ENCODE measurements around the gene KCNMA1. TPM values are rescaled to one million over a fixed set of nuclear protein-coding genes. Genes with fewer than 3 reads are reported as not detected.

Gene KCNMA1
- total RNA-seq, 2 experiments from 2014 or later: not detected

DNA sequence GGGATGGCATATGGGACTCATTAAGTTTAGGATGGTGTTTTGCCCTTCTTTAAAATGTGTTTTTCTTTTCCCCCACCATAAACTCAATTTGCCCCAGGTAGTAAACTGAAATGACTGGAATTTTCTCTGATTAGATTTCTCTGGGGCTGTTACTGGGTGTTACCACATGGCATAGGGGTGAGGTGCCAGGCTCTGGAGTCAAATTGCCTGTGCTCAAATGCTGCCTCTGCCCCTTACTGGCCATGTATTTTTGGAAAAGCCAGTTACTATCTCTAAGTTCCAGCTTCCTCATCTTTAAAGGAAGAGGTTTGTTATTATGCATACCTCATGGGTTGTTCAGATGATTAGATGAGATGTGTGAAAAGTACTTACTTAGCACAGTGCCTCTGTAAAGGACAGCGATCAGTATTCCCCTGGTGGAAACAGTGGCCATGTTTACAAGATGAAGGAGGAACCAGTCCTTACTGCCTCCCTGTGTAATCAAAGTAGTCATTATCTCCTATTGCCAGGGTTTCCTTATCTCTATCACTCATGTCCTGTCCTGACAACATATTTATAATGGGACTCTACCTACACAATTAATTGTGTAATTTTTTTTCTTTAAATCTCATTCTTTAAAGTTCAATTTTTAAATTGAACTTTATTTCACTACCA is 352.0 kb downstream of the KCNMA1 start:
- Mint-ChIP-seq H3K36me3 (no peaks in the 10 kb centered on the region), H3K27ac (no peak overlapping the region), H3K4me1 (ENCODE audit: low read depth) (no peaks in the 10 kb centered on the region), H3K4me3 (no peak overlapping the region), H3K27me3 (peaks cover 2% of the 10 kb centered on the region), H3K9me3 (no peaks in the 10 kb centered on the region)
- no peak for DNase-seq
- POLR2A ChIA-PET: no interaction called here
- intact Hi-C loops (cut with micrococcal nuclease): no loop called here
- CTCF ChIA-PET: no interaction called here

DNA sequence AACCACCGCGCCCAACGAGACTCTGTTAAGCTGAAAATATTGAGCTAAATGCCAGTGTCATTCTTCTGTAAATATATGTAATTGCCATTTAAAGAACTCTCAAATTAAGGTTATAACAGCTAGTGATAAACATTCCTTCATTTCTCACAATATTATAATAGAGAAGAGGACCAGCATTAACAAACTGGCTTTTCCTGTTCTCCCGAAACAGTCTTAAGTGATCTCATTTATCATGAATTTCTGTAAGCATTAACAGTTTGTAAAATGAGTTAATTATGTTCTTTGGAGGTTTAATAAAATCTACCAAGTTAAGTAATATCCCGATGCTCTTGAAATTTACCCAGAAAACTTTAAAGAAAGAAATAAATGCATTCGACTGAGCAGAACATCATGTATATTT is 352.8 kb downstream of the KCNMA1 start:
- Mint-ChIP-seq H3K4me3 (no peak overlapping the region), H3K27me3 (peaks cover 4% of the 10 kb centered on the region), H3K27ac (no peak overlapping the region), H3K36me3 (no peaks in the 10 kb centered on the region), H3K9me3 (peaks cover 2% of the 10 kb centered on the region), H3K4me1 (ENCODE audit: low read depth) (no peaks in the 10 kb centered on the region)
- no peak for DNase-seq
- ChIA-PET POLR2A (no interaction called here), CTCF (no interaction called here)
- intact Hi-C loops (cut with micrococcal nuclease): no loop called here

GRCh38 chr10:77283326-77283725 is 354.3 kb downstream of the KCNMA1 start:
- CTCF ChIA-PET: no interaction called here
- no peak for DNase-seq
- peaks cover 3% of the 10 kb centered on the region for H3K9me3 Mint-ChIP-seq
- H3K27ac Mint-ChIP-seq: no peak overlapping the region
- intact Hi-C loops (cut with micrococcal nuclease): no loop called here
- no peaks in the 10 kb centered on the region for H3K36me3 Mint-ChIP-seq
- POLR2A ChIA-PET: no interaction called here
- H3K4me1 Mint-ChIP-seq (ENCODE audit: low read depth): no peaks in the 10 kb centered on the region
- no peak overlapping the region for H3K4me3 Mint-ChIP-seq
- peaks cover 2% of the 10 kb centered on the region for H3K27me3 Mint-ChIP-seq

DNA sequence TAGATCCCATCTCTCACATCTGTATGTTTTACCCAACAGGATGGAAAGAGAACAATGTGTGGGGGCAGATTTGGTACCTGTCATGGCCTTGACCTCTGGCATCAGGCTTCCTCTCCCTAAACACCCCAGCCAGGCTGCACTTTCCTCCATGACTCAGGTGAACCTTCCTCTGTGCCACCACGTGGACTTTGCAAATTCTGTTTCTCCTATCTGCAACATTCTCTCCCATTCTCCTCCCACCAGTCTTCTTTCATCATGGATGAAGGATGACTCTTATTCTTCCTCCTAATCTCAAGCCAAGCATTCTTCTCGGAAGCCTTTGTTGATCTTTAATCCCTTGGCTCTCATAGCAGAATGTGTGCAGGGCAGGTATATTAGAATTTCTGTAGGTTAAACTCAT is 355.4 kb downstream of the KCNMA1 start:
- Mint-ChIP-seq H3K27ac (no peak overlapping the region), H3K4me1 (ENCODE audit: low read depth) (no peaks in the 10 kb centered on the region), H3K9me3 (peaks cover 3% of the 10 kb centered on the region), H3K4me3 (no peak overlapping the region), H3K36me3 (no peaks in the 10 kb centered on the region), H3K27me3 (peaks cover 2% of the 10 kb centered on the region)
- ChIA-PET POLR2A (no interaction called here), CTCF (no interaction called here)
- no peak for DNase-seq
- intact Hi-C loops (cut with micrococcal nuclease): no loop called here

GRCh38 chr10:77281719-77282118 is 355.9 kb downstream of the KCNMA1 start:
- Mint-ChIP-seq H3K36me3 (no peaks in the 10 kb centered on the region), H3K4me1 (ENCODE audit: low read depth) (no peaks in the 10 kb centered on the region), H3K9me3 (peaks cover 3% of the 10 kb centered on the region), H3K4me3 (no peak overlapping the region), H3K27ac (no peak overlapping the region), H3K27me3 (peaks cover 2% of the 10 kb centered on the region)
- ChIA-PET POLR2A (no interaction called here), CTCF (no interaction called here)
- intact Hi-C loops (cut with micrococcal nuclease): no loop called here
- no peak for DNase-seq

DNA sequence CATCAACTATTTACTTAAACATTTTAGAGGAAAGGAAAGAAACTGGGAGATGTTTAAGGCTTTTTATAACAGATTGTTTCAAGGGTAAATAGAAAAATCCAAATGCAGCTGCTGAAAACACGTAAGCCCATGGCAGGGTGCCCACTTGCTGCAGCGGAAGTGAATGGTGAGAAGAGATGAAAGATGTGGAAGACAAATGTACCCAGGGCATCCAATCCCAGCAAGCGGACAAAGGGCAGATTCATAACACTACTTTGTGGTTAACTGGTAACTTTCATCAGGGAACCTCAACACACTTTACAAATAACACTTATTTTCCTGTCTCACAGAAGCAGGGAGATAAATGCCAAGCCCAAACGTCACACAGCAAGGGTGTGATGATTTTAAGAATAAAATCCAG is 358.4 kb downstream of the KCNMA1 start:
- DNase-seq: no peak
- H3K4me1 Mint-ChIP-seq (ENCODE audit: low read depth): no peaks in the 10 kb centered on the region
- peaks cover 2% of the 10 kb centered on the region for H3K27me3 Mint-ChIP-seq
- no peak overlapping the region for H3K4me3 Mint-ChIP-seq
- intact Hi-C loops (cut with micrococcal nuclease): no loop called here
- peaks cover 3% of the 10 kb centered on the region for H3K9me3 Mint-ChIP-seq
- ChIA-PET CTCF (no interaction called here), POLR2A (no interaction called here)
- no peaks in the 10 kb centered on the region for H3K36me3 Mint-ChIP-seq
- H3K27ac Mint-ChIP-seq: no peak overlapping the region

GRCh38 chr10:77274046-77274795 is 363.4 kb downstream of the KCNMA1 start:
- H3K27me3 Mint-ChIP-seq: no peaks in the 10 kb centered on the region
- no peaks in the 10 kb centered on the region for H3K9me3 Mint-ChIP-seq
- ChIA-PET CTCF (no interaction called here), POLR2A (no interaction called here)
- H3K36me3 Mint-ChIP-seq: no peaks in the 10 kb centered on the region
- intact Hi-C loops (cut with micrococcal nuclease): no loop called here
- no peak overlapping the region for H3K4me3 Mint-ChIP-seq
- no peak for DNase-seq
- H3K4me1 Mint-ChIP-seq (ENCODE audit: low read depth): no peaks in the 10 kb centered on the region
- H3K27ac Mint-ChIP-seq: no peak overlapping the region

DNA sequence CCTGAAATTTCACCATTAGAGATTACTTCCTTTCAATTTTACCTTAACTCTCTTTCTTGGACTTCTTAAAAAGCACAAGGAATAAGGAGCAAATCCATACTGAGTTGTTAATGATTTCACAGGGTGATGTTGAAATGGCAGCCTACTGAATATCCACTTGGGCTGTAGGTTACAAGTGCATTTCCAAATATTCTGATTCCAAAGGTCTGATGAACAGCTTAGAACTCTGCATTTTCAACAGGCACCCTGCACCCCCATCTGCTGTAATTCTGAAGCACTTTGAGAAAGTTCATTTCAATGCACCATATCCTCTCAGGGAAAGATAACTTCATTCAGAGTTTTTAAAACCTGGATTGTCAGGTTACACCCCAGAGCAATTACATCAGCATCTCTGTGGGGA is 368.4 kb downstream of the KCNMA1 start:
- POLR2A ChIA-PET: no interaction called here
- no peaks in the 10 kb centered on the region for H3K4me1 Mint-ChIP-seq (ENCODE audit: low read depth)
- intact Hi-C loops (cut with micrococcal nuclease): no loop called here
- no peak overlapping the region for H3K27ac Mint-ChIP-seq
- H3K36me3 Mint-ChIP-seq: no peaks in the 10 kb centered on the region
- no peak for DNase-seq
- no peak overlapping the region for H3K4me3 Mint-ChIP-seq
- peaks cover 2% of the 10 kb centered on the region for H3K27me3 Mint-ChIP-seq
- H3K9me3 Mint-ChIP-seq: no peaks in the 10 kb centered on the region
- CTCF ChIA-PET: no interaction called here

GRCh38 chr10:77268721-77269120 is 368.9 kb downstream of the KCNMA1 start:
- no peaks in the 10 kb centered on the region for H3K9me3 Mint-ChIP-seq
- POLR2A ChIA-PET: no interaction called here
- DNase-seq: no peak
- H3K4me3 Mint-ChIP-seq: no peak overlapping the region
- CTCF ChIA-PET: no interaction called here
- intact Hi-C loops (cut with micrococcal nuclease): no loop called here
- peaks cover 2% of the 10 kb centered on the region for H3K27me3 Mint-ChIP-seq
- no peaks in the 10 kb centered on the region for H3K36me3 Mint-ChIP-seq
- H3K4me1 Mint-ChIP-seq (ENCODE audit: low read depth): no peaks in the 10 kb centered on the region
- H3K27ac Mint-ChIP-seq: no peak overlapping the region

DNA sequence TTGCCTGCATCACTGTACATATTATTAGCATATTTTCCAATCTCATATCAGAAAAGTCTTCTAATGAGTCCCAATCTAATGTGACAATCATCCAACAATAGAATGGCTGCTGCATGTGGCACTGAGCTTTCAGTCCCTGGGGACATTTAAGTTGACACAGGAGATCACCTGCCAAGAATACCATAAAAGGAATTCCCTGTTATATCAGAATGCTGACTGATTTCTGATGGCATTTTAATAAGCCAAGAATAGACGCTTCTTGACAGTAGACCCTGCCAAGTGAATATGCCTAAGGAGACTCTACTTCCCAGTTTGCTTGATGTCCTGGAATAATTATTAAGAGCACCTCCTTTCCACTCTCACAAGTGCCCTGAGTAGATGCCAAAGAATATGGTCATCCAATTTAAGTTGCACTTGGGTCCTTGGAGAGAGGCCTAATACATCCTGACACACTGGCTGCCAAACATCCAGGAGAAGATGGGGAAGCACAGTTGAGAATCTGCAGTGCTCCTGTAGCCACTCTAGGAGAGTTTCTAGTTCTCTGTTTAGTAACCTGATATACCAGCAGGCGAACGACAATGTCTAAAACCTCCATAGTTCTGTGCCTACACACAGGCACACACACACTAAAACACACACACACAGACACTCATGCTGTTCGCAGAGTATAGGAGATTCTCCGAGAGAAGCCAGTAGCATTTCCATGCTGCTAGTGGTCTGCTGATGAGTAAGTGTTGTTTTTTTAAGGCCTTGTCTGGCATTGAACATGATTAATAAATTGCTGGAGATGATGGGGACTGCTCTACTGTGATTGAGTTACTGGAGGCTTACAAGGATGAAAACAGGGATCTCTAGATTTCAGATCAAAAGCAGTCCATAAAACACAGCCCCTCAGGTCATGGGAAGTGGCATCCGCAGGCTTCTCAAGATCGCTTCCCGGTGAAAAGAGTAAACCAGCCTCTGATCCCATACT is 369.6 kb downstream of the KCNMA1 start:
- no peak overlapping the region for H3K4me3 Mint-ChIP-seq
- peaks cover 2% of the 10 kb centered on the region for H3K27me3 Mint-ChIP-seq
- no peaks in the 10 kb centered on the region for H3K4me1 Mint-ChIP-seq (ENCODE audit: low read depth)
- ChIA-PET CTCF (no interaction called here), POLR2A (no interaction called here)
- H3K36me3 Mint-ChIP-seq: no peaks in the 10 kb centered on the region
- H3K9me3 Mint-ChIP-seq: no peaks in the 10 kb centered on the region
- intact Hi-C loops (cut with micrococcal nuclease): no loop called here
- no peak for DNase-seq
- no peak overlapping the region for H3K27ac Mint-ChIP-seq

- intact Hi-C loops (cut with micrococcal nuclease): no loop called here
- Mint-ChIP-seq H3K9me3 (no peaks in the 10 kb centered on the region), H3K4me1 (ENCODE audit: low read depth) (no peaks in the 10 kb centered on the region), H3K27ac (no peak overlapping the region), H3K36me3 (no peaks in the 10 kb centered on the region), H3K4me3 (no peak overlapping the region), H3K27me3 (peaks cover 2% of the 10 kb centered on the region)
- DNase-seq: no peak
- POLR2A ChIA-PET: no interaction called here
- CTCF ChIA-PET: no interaction called here
These were observed 371.4 kb downstream of the KCNMA1 start for GRCh38 chr10:77266242-77266641.

GRCh38 chr10:77264527-77264926 is 373.1 kb downstream of the KCNMA1 start:
- no peaks in the 10 kb centered on the region for H3K9me3 Mint-ChIP-seq
- POLR2A ChIA-PET: no interaction called here

More at GRCh38 chr10:77264527-77264926, 373.1 kb downstream of the KCNMA1 start:
- intact Hi-C loops (cut with micrococcal nuclease): no loop called here
- Mint-ChIP-seq H3K4me1 (ENCODE audit: low read depth) (no peaks in the 10 kb centered on the region), H3K36me3 (no peaks in the 10 kb centered on the region), H3K27ac (no peak overlapping the region), H3K4me3 (no peak overlapping the region), H3K27me3 (peaks cover 2% of the 10 kb centered on the region)
- DNase-seq: no peak
- CTCF ChIA-PET: no interaction called here

Data from activated CD4-positive, alpha-beta memory T cell treated with anti-CD3 and anti-CD28 coated beads for 36 hours (primary cell).